MM.1S (cell line): ENCODE data around the gene SHISA8.

ENCODE experiments used
- CTCF ChIP-seq: fragments of 300-600 bp; sonication (generic); IDR thresholded peaks from 2 replicates; pipeline ENCODE4 v1.5.1; 2016; ENCODE audit warnings: antibody characterized with exemption, low read length, mixed read lengths
- EZH2 ChIP-seq: fragments of 300-600 bp; sonication (generic); optimal IDR thresholded peaks from 2 replicates; pipeline ENCODE3; 2017; ENCODE audit warnings: low read depth, mild to moderate bottlenecking, antibody characterized with exemption, low read length, mixed read lengths

- no peak for TF ChIP-seq CTCF
- TF ChIP-seq EZH2: no peak
Measured at GRCh38 chr22:41905411-41906202, 9.3 kb downstream of the SHISA8 start.
